GM19099 (cell line): ENCODE results near the gene ACAP3.

Experiments used
- POLR2A ChIP-seq: IDR thresholded peaks from 3 replicates; pipeline ENCODE4 v1.6.1; 2011; ENCODE audit warnings: low read depth; ENCODE audit not compliant: insufficient read length; ENCODE audit errors: extremely low read depth

Gene ACAP3

GRCh38 chr1:1294250-1294890 is 13.4 kb downstream of the ACAP3 start:
- no peak for TF ChIP-seq POLR2A

GRCh38 chr1:1293263-1294249 is 14.2 kb downstream of the ACAP3 start:
- no peak for TF ChIP-seq POLR2A

- TF ChIP-seq POLR2A = no peak
Measured at GRCh38 chr1:1292851-1293250, 14.9 kb downstream of the ACAP3 start.

GRCh38 chr1:1292442-1292779 is 15.3 kb downstream of the ACAP3 start:
- no peak for TF ChIP-seq POLR2A

- peak; percentile 16 for TF ChIP-seq POLR2A
Measured at GRCh38 chr1:1291548-1292441, 15.9 kb downstream of the ACAP3 start.

GRCh38 chr1:1291023-1291528 is 16.7 kb downstream of the ACAP3 start:
- no peak for TF ChIP-seq POLR2A

- TF ChIP-seq POLR2A = no peak
Measured at GRCh38 chr1:1290238-1290731, 17.4 kb downstream of the ACAP3 start.

GRCh38 chr1:1287288-1288110 is 20.2 kb downstream of the ACAP3 start:
- no peak for TF ChIP-seq POLR2A

- TF ChIP-seq POLR2A = no peak
Measured at GRCh38 chr1:1286313-1287261, 21.1 kb downstream of the ACAP3 start.

GRCh38 chr1:1285611-1286311 is 22.0 kb downstream of the ACAP3 start:
- TF ChIP-seq POLR2A = no peak

- TF ChIP-seq POLR2A = no peak
Measured at GRCh38 chr1:1285102-1285571, 22.6 kb downstream of the ACAP3 start.
